AG09319 (cell line): ENCODE measurements around the gene MYLK2.

Experiments
- DNase-seq: peaks from one replicate; pipeline ENCODE4 v3.0.0-alpha.2; 2010; ENCODE audit warnings: low read depth; ENCODE audit errors: extremely low read depth
- CTCF ChIP-seq: IDR thresholded peaks from 2 replicates; pipeline ENCODE4 v1.5.1; 2011; ENCODE audit warnings: low read depth, mild to moderate bottlenecking, inconsistent platforms, low read length, moderate library complexity

MYLK2 gene

DNA sequence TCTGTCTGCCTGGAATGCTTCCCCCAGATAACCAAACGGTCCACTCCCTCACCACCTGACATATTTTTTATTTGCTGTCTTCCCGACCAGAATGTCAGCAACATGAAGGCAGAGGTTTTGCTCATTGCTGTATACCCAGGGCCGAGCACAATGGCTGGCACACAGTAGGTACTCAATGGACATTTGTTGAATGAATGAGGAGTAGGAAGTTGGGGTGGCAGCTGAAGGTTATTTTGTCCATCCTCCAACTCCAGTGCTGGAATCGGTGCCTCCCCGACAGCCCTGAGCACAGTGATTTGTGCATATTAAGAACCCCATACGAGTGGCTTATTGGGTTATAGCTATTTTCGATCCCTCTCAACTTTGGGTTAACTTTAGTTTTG is 40.8 kb downstream of the MYLK2 start:
- DNase-seq: no peak
- no peak for TF ChIP-seq CTCF

DNA sequence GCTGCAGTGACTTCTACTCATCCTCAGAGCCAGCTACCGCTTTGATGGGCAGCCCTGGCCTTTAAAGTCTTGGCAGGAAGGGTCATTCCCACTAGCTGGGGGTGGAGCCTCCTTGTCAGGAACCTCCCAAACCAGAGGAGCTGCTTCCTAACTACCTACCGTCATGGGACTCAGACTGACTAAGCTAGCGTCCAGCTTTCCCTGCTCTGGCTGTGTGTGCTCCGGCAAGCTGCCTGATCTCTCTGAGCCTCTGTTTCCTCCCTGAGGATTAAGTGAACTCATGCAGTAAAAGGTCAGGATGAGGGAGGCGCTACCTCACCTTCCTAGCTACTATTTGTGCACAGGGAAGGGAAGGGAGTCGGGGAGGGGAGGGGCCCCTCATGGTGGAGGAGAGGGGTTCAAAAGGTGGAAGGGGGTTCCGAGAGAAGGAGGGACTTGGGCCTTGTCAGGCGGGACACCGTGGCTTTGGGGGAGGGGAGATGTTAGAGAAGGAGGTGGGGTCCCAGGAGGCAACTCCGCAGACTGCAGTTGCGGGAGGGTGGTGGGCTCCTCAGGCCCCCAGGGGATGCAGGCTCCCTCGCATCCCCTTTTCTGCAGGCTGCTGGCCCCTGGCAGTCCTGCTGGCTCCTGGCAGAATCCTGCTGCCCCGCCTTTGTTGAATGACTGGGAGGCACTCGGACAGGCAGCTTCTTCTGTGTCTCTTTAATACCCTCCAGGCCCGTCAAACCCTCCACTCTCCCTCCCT is 41.4 kb downstream of the MYLK2 start:
- no peak for DNase-seq
- TF ChIP-seq CTCF: no peak

DNA sequence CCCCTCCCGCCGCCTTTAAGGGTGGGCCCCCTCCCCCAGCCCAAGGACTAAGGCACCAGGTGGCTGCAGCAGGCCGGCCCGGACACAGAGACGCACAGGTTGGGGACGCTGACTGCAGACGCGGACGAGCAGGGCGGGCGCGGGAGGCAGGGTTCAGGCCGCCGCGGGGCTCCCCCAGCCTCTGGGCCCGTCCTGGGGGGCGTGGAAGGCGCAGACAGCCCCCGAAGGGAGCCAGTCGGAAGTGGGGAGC is 41.9 kb downstream of the MYLK2 start:
- no peak for TF ChIP-seq CTCF
- DNase-seq: no peak

DNA sequence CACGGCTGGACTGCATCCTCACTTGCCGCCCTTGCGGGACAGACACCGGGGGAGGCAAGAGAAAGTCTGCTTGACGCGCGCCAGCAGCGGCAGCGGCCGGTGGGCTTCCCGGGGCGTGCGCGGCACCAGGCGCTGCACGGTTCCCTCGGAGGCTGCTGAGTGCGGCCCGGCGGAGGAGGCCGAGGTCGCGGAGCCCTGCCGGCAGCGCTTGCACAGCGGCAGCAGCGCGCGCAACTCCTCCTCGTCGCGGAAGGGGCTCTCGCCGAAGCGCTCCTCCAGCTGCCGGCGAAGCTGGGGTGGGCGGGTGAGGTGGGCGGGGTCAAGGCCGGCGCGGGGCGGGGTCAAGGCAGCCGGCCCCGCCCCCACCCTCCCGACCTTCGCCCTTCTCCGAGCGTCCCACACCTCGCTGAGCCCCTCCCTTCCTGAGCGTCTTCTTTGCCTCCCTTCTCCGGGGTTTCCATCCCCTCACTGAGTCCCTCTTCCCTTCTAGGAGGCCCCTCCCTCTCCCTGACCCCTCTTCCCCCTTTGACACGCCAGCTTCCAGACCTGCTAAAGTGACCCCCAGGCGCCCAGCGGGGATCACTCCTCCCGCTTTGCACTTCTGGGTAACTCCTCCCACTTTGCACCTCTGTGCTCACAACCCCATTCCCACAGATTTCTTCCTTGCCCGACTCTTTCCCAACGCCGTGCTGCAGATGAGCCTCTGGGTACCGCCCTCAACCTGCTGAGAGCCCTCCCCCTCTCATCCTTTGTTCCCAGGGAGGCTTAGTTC is 42.4 kb downstream of the MYLK2 start:
- TF ChIP-seq CTCF: no peak
- DNase-seq: no peak

DNA sequence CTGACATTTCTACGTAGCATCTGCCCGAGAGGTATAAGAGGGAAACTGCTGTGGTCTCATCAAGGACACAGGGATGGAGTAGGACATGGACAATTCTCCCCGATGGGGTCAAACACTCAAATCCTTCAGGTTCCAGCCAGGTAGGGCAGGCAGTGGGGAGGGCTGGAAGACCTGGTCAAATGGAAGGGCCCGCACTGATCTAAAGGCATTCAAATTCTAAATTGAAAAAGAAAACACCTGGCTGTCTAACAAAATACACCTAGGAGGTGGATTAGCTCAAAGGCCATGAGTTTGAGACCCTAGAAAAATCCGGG is 43.0 kb downstream of the MYLK2 start:
- DNase-seq: no peak
- TF ChIP-seq CTCF: no peak

GRCh38 chr20:31862506-31862905 is 43.4 kb downstream of the MYLK2 start:
- DNase-seq: no peak
- no peak for TF ChIP-seq CTCF

DNA sequence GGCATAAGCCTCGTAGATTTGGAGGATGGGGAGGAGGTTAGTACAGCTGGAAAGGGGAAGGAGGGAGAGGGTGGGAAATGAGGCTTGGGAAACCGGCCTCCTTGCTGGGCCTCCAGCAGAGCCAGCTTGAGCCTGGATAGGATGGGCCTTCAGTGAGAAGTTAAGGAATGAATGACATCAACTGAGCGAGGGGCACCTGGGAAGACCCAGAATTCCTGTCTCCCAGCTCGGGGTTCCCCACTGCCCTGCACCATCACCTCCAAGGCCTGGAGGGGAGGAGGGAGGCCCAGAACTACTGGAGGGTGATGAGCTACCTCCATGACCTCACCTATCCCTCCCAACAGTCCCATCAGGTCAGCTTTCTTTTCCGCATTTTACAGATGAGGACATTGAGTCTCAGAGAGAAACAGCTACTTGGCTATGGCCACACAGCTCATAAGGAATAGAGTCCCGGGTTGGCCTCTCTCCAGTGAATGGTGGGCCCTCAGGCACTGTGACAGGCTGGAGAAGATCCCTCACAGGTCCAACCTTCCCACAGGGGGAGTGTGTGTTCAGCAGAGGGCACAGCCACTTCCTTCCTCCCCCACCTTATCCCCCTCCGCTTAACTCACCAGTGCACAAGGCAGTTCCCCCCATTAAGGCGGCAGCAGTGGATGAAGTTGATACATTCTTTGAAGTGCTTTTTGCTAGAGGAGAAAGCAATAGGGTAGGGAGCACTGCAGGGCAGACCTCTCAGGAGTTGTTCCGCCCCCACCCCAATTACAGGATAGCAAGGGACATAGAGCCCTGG is 44.3 kb downstream of the MYLK2 start:
- DNase-seq: no peak
- no peak for TF ChIP-seq CTCF
